Right kidney (tissue), 1 donor: ENCODE data around the gene CD69.
"Not testable (repeated sequence)": the region's sequence is repeated elsewhere in the genome, so short reads cannot be mapped to it uniquely, and the experiment has no call there.

Experiments used
- DNase-seq: peaks from one replicate; pipeline ENCODE4 v3.0.0-alpha.2; 2016

The CD69 gene

DNA sequence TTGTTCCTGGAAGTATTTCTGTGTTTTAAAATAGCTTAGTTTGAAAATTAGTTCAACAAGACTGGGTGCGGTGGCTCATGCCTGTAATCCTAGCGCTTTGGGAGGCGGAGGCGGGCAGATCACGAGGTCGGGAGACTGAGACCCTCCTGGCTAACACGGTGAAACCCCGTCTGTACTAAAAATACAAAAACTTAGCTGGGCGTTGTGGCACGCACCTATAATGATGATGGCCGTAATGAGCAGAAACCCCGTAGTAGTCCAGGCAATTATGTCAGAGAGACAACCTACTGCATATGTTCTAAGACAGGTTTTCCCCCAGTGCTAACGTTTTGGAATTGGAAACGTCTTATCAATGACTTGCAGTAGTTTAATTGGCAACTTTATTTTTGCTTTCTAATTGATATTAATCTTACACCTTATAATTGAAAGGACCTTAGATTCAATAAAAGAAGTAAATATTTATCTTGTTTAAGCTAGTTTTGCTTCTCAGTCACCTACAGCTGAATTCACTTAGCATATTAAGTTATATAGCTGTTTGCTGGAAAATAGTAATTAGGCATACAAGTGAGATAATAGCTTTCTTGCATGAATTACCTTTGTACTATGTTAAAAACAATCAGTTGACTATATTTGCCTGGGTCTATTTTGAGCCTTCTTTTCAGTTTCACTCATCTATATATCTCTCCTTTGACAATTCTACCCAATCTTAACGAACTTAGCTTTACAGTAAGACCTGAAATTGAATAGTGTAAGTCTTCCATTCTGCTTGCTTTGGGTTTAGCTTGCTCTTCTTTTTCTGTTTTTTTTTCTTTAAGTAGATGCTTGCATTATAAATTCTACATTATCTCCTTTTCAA, 43.4 kb downstream of the CD69 start:
- no peak for DNase-seq

DNA sequence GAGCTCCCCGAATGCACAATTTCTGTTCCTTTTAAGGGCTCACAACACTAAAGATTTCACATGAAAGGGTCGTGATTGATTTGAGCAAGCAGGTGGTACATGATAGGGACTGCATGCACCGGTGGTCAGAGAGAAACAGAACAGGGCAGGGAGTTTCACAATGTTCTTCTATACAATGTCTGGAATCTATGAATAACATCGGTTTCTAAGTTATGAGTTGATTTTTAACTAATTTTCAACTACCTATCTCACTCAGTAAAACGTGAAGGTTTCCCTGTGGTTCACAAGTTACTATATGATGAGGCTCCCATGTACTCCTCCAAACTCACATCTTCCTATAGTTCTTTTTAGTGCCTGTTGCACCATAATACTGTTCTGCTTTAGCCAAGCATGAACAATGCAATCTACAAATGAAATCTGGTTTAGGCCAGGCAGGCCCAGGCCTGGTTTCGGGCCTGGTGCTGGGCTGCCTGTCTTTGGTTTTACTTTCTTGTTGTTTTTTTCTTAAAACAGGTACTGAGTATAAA, 47.6 kb downstream of the CD69 start:
- DNase-seq: not testable (repeated sequence)

DNA sequence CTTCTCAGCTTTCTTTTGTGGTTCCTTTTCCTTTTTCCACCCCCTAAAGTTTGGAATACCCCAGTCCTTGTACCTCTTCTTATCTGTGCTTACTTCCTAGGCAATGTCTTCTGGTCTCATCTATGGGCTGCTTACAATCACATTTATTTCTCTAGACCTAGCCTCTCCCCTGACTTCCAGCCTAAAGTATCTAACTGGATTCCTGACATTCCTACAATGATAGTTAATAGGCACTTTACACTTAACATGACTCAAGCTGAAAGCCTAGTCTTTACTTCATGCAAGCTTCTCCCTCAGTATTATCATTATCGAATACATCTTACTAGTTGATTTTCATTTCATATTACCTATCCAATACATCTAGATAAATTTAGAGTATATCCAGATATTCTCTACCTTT, 49.0 kb downstream of the CD69 start:
- no peak for DNase-seq

DNA sequence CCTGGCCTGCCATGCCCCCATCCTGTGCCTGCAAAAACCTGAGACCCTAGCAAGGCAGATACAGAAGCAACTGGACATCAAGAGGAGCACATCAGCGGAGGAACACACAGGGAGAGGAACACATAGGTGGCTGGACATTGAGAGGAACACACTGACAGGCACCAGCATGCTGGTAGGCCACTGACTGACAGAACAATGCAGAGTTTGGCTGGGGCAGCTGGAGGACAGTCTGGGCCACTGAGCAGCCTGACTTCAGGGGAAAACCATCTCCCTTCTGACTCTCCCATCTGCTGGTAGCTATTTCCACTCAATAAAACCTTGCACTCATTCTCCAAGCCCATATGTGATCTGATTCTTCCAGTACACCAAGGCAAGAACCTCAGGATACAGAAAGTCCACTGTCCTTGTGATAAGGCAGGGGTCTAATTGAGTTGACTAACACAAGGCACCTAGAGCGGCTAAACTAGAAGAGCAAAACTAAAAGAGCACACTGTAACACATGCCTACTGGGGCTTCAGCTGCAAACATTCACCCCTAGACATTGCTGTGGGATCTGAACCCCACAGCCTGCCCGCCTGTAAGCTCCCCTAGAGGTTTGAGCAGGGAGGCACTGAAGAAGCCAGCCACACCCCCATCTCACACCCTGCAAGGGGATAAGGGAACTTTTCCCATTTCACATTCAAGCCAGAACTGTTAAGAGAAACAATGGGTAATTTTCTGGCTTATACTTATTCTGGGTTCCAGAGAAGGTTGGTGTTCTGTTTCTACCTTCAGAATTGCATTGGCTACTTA, 49.9 kb downstream of the CD69 start:
- no peak for DNase-seq

DNA sequence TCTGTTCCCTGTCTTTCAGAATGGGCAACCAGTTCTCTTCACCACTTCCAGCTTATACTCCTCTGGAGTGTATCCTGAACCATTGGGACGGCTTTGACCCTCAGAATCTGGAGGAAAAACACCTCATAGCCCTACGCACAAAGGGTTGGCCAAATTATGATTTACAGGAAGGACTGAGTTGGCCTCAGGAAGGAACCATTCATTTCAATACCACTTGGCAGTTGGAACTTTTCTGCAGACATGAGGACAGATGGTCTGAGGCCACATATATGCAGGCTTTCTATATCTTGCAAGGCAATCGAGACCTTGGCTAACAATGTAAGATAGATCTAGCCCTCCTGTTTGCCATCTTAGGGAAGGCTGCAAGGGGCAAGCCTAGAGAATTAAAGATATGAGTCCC, 51.8 kb downstream of the CD69 start:
- no peak for DNase-seq

DNA sequence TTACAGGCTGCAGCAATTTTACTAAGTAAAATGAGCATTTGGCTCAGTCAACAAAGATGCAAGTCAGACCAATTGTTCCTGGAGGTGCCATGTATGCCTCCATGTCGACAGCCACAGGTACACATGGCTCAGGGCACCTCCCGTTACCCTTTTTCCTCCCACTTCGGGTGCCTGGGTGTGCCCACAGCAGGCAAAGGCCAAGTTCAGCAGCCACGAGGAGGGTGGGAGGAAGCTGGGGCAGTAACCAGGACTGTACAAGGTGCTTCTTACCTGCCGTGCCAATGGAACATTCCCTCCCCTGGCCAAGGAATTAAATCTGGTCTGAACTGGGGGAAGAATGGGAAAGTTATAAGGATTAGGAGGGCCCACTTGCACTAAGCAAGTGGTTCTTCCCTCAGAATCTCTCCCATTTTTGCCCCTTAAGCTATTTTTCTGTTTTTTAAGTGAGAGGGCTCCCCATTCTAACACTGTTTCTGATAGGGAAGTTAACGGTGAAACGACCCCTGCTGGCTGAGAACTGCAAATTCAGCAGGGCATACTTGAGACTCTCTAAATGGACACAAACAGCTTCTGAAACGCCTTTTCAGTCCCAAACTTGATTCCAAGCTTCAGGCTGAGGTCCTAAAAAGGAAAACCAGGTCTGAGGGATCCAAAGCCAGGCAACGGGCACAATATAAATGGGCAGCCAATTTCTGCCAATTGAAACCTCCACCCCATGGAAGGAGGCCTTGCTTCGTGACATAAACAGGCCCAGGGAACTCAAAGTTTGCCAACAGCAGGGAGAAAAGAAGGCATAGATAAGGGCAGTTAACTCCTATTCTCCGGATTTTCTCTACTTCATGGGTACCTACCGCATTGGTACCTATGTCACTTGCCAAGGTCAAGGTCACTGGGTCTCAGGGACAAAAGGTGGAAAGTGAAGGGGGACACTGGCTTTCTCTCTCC, 52.6 kb downstream of the CD69 start:
- DNase-seq: no peak

DNA sequence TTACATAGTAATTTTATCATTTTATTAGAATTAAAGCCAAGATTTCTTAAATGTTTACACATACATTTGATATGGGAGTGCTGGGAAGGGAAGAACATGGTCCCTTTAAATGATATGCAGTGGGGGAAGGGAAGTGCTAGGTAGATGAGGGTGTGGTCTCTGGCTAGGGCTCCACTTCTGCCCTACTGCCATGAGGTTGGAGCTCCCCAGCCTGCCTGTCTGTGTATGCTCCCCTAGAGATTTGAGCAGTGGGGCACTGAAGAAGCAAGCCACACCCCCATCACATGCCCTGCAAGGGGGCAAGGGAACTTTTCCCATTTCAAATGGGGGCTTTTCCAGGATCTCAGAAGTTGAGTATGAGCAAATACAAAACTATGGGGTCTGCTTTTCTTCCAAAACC, 53.3 kb downstream of the CD69 start:
- DNase-seq: no peak

DNA sequence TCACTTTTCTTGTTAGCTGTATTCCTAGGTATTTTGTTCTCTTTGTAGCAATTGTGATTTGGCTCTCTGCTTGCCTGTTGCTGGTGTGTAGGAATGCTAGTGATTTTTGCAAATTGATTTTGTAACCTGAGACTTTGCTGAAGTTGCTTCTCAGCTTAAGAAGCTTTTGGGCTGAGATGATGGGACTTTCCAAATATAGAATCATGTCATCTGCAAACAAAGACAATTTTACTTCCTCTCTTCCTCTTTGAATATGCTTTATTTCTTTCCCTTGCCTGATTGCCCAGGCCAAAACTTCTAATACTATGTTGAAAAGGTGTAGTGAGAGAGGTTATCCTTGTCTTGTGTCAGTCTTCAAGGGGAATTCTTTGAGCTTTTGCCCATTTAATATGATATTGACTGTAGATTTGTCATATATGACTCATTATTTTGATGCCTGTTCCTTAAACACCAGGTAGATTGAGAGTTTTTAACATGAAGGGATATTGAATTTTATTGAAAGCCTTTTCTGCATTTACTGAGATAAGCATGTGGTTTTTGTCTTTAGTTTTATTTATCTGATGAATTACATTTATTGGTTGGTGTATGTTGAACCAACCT, 54.5 kb downstream of the CD69 start:
- DNase-seq: no peak

DNA sequence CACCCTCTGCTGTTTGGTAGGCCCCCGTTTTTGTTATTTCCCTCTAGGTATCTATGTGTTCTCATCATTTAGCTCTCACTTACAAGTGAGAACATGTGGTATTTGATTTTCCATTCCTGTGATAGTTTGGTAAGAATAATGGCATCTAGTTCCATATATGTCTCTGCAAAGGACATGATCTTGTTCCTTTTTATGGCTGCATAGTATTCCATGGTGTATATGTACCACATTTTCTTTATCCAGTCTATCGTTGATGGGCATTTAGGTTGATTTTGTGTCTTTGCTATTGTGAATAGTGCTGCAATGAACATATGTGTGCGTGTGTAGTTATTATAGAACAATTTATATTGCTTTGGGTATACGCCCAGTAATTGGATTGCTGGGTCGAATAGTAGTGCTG, 56.1 kb downstream of the CD69 start:
- not testable (repeated sequence) for DNase-seq
